HCT116 (cell line): ENCODE results near the gene SPSB2.
A peak's percentile ranks its signal among the peaks of the same experiment; 100 is the strongest.

Experiments used
- ATF3 ChIP-seq: IDR thresholded peaks from 2 replicates; pipeline ENCODE4 v1.6.1; 2012
- CEBPB ChIP-seq: IDR thresholded peaks from 2 replicates; pipeline ENCODE4 v1.6.1; 2012; ENCODE audit warnings: low read depth
- CTCF ChIP-seq, 3 experiments: fragments of 200-600 bp in 1 of 3; sonication (generic) in 1 of 3; IDR thresholded peaks in 2 of 3; conservative IDR thresholded peaks in 1 of 3; 2 replicates each; pipeline ENCODE4 v1.5.1; 2012 to 2017; ENCODE audit warnings: low read depth in 2 of 3, low read length in 2 of 3, antibody characterized with exemption in 1 of 3, borderline replicate concordance in 1 of 3, control low read depth in 1 of 3, mild to moderate bottlenecking in 1 of 3, mixed read lengths in 1 of 3, mixed run types in 1 of 3, moderate library complexity in 1 of 3; ENCODE audit not compliant: insufficient read depth in 1 of 3
- EZH2 ChIP-seq: fragments of 200-600 bp; sonication (generic); IDR thresholded peaks from 2 replicates; pipeline ENCODE4 v1.6.1; 2017; ENCODE audit warnings: antibody characterized with exemption, mixed run types
- EZH2phosphoT487 ChIP-seq: fragments of 200-600 bp; IDR thresholded peaks from 2 replicates; pipeline ENCODE4 v1.6.1; 2018; ENCODE audit warnings: antibody characterized with exemption, borderline replicate concordance
- POLR2A ChIP-seq: IDR thresholded peaks from 2 replicates; pipeline ENCODE4 v1.7.0; 2011; ENCODE audit warnings: borderline replicate concordance; ENCODE audit not compliant: insufficient read depth, insufficient read length; ENCODE audit errors: extremely low read depth
- POLR2AphosphoS5 ChIP-seq: IDR thresholded peaks from 2 replicates; pipeline ENCODE4 v1.6.1; 2011; ENCODE audit warnings: mild to moderate bottlenecking, low read depth, low read length, moderate library complexity
- REST ChIP-seq: IDR thresholded peaks from 2 replicates; pipeline ENCODE4 v1.6.1; 2012; ENCODE audit warnings: low read depth
- SIN3A ChIP-seq: IDR thresholded peaks from 2 replicates; pipeline ENCODE4 v1.6.1; 2012; ENCODE audit warnings: low read depth
- SP1 ChIP-seq: IDR thresholded peaks from 2 replicates; pipeline ENCODE4 v1.6.1; 2012; ENCODE audit warnings: low read depth
- TCF7L2 ChIP-seq: IDR thresholded peaks from 2 replicates; pipeline ENCODE4 v1.7.0; 2011; ENCODE audit warnings: borderline replicate concordance, inconsistent platforms; ENCODE audit not compliant: insufficient read depth, insufficient read length; ENCODE audit errors: extremely low read depth
- ZNF274 ChIP-seq: fragments of 200-500 bp; sonication (Bioruptor generic); IDR thresholded peaks from 2 replicates; pipeline ENCODE4 v1.6.1; 2014; ENCODE audit warnings: mild to moderate bottlenecking, low read depth, low read length, inconsistent platforms

- TF ChIP-seq CTCF (IDR thresholded peaks at IDR 0.05 in 2 of 3, conservative IDR thresholded peaks at IDR 0.05 in 1 of 3; ENCODE audit: borderline replicate concordance in 1 of 3, insufficient read depth in 1 of 3, low read depth in 2 of 3, low read length in 2 of 3) (no peak), POLR2A (peak; percentile 94), ZNF274 (no peak), EZH2phosphoT487 (no peak), CEBPB (no peak), REST (no peak), SIN3A (no peak), SP1 (no peak), EZH2 (no peak), ATF3 (no peak), POLR2AphosphoS5 (peak; percentile 87), TCF7L2 (no peak)
Observed at GRCh38 chr12:6851153-6851920, 21.8 kb downstream of the SPSB2 start, which contains the start of gene CDCA3.
